GM12892 (cell line): ENCODE results near the gene RXRA. TPM values are rescaled to one million over a fixed set of nuclear protein-coding genes. Genes with fewer than 3 reads are reported as not detected.

Experiments used
- DNase-seq: peaks from one replicate; pipeline ENCODE4 v3.0.0; 2011; ENCODE audit not compliant: insufficient read length
- FAIRE-seq: peaks from 2 replicates; lab custom pipeline; 2011; peaks lifted over from hg19 to GRCh38; lab: Jason Lieb, UNC
- POLR2A ChIP-seq: IDR thresholded peaks from 2 replicates; pipeline ENCODE4 v1.6.1; 2011; ENCODE audit warnings: low read depth, low read length, control low read depth
- POLR2AphosphoS5 ChIP-seq: IDR thresholded peaks from 2 replicates; pipeline ENCODE4 v1.6.1; 2011; ENCODE audit warnings: low read depth, low read length, control low read depth
- TAF1 ChIP-seq: IDR thresholded peaks from 2 replicates; pipeline ENCODE4 v1.6.1; 2011; ENCODE audit warnings: low read depth, mild to moderate bottlenecking, control low read depth, low read length, borderline replicate concordance
- polyA plus RNA-seq: library from polyadenylated mRNA; unstranded; fragments of >200 nt; gene quantifications from one replicate; pipeline ENCODE4 v1.2.1, GENCODE V29; 2012; ENCODE audit warnings: missing spikeins, inconsistent platforms; ENCODE audit not compliant: missing spikeins

Gene RXRA
- polyA plus RNA-seq: 19.7 TPM

DNA sequence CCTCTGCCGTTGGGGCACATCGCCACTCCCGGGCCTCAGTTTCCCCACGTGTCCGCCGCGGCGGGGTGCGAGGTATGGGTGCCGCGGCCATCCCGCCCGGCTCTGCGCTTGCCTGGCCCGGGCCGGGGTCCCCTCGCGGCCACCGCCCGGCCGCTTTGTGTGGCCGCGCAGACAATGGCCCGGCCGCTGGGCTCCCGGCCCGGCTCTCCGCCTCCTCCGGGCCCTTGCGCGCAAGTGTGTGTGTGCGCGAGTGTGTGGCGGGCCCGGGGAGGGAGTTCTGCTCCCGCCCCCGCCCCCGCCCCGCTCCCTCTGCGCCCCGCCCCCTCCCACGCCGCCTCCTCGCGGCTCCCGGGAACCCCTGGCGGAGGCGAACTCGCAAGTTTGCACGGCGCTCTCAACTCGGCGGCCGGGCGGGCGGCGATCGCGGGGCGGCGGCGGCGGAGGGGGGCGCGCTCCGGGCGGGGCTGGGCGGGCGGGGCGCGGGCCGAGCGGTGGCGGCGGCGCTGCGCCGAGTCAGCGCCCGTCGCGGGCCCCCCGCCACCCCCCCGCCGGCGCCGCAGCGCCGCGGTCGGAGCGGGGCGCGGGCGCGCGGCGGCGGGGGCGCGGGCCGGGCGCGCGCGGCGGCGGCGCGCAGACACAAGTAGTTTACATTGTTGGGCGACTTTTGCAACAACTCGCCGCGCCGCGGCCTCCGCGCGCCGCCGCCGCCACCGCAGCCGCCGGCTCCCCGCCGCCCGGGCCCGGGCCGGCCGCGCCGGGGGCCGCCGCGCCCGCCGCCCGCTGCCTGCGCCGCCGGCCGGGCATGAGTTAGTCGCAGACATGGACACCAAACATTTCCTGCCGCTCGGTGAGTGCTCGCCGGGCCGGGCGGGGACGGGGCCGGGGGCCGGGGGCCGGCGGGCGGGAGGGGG, at the start of gene RXRA:
TSS of gene RXRA (plus strand) at position 643 of the 911 bp plus-strand sequence. CDS start at position 820, 177 bp downstream.
- FAIRE-seq (no peak), DNase-seq (peak; percentile 75)
- TF ChIP-seq POLR2A (no peak), POLR2AphosphoS5 (no peak), TAF1 (no peak)

DNA sequence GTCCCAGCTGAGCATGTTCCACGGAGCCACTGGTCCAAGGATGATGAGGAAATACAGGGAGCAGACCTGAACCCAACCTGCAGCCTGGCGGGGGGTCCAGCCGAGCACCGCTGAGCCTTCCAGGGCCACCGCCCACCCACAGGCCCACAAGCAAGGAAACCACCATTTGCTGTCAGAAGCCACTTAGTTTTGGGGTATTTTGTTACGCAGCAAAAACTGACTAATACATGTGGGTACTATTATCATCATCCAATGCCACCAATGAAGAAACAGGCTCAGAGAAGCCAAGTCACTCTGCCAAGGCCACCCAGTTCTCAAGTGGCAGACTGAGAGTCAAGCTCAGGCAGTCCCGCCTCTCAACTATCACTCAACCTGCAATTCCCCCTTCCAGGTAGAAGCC, 48.0 kb upstream of the RXRA start:
- FAIRE-seq: no peak
- no peak for TF ChIP-seq POLR2A
- no peak for TF ChIP-seq TAF1
- TF ChIP-seq POLR2AphosphoS5: no peak

DNA sequence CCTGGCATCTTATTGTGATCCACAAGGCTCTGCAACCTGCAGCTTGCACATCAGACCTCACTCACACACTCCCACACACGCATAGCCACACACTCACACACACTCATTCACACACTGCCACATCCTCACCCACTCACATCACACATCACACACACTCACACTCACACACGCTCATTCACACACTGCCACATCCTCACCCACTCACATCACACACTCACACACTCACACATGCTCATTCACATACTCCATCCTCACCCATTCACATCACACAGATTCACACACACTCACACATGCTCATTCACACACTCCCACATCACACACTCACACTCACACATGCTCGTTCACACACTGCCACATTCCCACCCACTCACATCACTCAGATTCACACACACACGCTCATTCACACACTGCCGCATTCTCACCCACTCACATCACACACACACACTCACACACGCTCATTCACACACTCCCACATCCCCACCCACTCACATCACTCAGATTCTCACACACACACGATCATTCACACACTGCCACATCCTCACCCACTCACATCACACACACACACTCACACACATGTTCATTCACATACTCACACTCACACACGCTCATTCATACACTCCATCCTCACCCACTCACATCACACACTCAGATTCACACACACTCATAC, 47.1 kb upstream of the RXRA start:
- no peak for FAIRE-seq
- DNase-seq: no peak
- TF ChIP-seq TAF1 (no peak), POLR2AphosphoS5 (no peak), POLR2A (no peak)

More for the DNA sequence above, 48.0 kb upstream of the RXRA start:
- DNase-seq: no peak

DNA sequence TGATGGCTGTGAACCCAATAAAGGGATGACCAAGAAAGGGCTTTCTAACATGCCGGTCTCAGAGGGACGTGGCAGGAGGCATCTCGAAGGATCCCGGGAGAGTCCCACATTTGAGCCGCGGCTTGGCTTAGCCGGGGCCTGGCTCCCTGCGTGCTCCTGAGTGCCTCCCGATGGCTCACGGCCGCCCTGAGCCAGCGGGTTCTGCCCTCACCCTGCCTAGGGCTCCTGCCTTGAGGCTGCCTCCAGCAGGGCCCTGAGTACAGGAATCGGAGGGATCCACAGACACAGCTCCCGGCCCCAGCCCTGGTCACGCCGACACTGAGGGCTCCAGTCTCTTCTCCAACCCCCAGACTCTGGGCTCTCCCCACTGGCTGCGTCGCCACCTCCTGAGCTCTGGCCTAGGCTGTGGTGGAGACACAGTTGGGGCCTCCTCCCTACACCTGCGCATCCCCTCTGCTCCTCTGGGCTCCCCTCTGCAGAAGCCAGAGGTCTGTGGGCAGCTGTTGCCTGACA, 44.1 kb upstream of the RXRA start:
- FAIRE-seq (no peak), DNase-seq (no peak)
- no peak for TF ChIP-seq POLR2AphosphoS5
- TF ChIP-seq TAF1: no peak
- TF ChIP-seq POLR2A: no peak

DNA sequence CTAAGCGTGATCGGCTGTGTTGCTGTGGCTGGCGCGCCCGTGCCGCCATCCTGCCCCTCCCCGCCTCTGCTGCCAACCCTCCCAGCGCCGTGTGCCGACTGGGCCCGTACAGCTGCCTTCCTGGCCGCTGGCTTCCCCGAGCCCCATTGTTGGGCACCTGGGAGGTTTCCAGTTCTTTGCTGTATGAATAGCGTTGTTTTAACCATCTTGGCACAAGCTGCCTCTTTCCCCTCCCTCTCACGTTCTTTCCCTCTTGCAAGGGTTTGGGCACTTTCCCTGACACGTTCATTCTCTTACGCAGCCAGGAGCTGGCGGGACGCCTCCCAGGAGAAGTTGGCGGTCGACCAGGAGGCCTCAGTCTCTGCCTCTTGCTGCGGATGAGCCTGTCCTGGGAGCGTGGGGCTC, 43.1 kb upstream of the RXRA start:
- DNase-seq: no peak
- TF ChIP-seq TAF1 (no peak), POLR2A (no peak)
- FAIRE-seq: no peak

DNA sequence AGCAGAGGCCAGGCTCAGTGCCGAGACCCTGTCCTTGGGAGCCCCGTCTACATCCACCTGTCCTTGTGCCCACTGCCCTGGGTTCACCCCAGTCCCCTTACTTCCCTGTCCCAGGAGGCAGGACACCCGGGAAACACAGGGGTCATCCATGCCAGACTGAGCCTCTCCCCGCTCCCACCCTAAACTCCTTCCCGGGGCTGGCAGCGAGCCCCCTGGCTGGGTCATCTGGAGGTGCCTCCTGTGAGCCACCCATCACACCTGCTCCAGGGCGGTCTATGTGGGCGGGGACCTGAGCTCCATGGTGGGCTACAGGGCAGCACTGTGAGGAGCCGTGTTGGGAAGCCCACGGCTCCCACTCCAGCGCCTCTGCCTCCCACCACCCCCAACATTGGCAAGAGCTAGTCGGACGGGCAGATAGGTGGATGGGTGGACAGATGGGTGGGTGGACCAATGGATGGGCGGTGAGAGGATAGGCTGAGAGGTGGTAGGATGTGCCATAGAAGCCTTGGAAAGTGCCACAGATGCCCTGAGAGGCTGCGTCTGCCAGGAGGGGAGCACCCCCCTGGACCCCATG, 42.5 kb upstream of the RXRA start:
- no peak for DNase-seq
- TF ChIP-seq POLR2A (no peak), TAF1 (no peak), POLR2AphosphoS5 (no peak)
- FAIRE-seq: no peak

DNA sequence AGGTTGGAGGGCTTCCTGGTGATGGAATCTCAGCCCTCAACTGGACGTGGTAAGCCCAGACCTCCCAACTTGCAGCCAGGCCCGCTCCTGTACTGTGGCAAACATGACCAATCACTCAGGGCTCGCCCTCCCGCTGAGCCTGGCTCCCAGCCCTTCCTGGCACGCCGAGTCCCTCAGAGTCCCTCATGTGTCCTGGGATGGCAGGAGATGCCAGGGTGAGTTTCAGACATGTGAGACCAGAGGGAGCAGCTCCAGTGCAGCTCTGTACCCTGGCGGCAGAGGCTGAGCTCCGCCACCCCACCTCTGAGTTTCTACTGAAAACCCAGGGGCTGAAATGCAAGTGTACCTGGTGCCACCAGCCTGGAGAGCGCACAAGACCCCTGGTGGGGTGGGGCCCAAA, 42.0 kb upstream of the RXRA start:
- FAIRE-seq (no peak), DNase-seq (no peak)

DNA sequence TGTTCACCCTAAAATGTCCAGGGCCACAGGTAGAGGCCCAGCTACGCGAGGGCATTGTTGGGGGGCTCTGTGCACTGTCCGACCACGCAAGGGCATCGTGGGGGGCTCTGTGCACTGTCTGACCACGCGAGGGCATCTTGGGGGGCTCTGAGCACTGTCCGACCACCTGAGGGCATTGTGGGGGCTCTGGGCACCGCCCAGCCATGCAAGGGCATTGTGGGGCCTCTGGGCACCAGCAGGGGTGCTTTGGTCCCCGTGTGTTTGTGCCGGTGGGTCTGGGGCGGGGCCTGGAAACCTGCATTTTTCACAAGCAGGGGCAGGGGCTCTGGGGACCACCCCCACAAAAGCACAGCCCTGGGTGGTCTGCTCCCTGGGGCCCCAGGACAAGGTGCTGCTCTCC, 41.5 kb upstream of the RXRA start:
- FAIRE-seq: no peak
- TF ChIP-seq POLR2A (no peak), TAF1 (no peak), POLR2AphosphoS5 (no peak)

More for the DNA sequence above, 42.0 kb upstream of the RXRA start:
- TF ChIP-seq POLR2AphosphoS5 (no peak), POLR2A (no peak), TAF1 (no peak)

DNA sequence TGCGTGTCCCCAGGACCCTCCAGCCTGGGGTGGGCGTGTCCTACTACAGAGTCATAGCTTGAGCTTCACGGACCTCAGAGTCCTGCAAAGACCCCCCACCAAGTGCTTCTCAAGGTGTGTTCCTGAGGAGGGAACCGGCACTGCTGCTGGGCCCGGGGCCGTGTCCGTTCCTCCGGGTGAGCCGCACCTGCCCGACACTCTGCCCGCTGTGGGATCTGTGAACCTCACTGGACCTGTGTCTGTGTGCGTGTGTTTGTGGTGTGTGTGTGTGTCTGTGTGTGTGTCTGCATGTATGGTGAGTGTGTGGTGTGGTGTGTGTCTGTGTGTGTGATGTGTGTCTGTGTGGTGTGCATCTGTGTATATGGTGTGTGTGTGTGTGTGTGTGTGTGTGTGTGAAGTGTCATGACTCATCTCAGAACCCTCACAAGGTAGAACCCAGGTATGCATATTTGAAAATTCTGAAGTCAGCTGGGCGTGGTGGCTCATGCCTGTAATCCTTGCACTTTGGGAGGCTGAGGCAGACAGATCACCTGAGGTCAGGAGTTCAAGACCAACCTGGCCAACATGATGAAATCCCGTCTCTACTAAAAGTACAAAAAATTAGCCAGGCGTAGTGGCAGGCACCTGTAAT, 40.9 kb upstream of the RXRA start:
- DNase-seq: no peak
- no peak for TF ChIP-seq POLR2AphosphoS5
- no peak for TF ChIP-seq TAF1
- no peak for TF ChIP-seq POLR2A
- no peak for FAIRE-seq

More for the DNA sequence above, 41.5 kb upstream of the RXRA start:
- DNase-seq: no peak

DNA sequence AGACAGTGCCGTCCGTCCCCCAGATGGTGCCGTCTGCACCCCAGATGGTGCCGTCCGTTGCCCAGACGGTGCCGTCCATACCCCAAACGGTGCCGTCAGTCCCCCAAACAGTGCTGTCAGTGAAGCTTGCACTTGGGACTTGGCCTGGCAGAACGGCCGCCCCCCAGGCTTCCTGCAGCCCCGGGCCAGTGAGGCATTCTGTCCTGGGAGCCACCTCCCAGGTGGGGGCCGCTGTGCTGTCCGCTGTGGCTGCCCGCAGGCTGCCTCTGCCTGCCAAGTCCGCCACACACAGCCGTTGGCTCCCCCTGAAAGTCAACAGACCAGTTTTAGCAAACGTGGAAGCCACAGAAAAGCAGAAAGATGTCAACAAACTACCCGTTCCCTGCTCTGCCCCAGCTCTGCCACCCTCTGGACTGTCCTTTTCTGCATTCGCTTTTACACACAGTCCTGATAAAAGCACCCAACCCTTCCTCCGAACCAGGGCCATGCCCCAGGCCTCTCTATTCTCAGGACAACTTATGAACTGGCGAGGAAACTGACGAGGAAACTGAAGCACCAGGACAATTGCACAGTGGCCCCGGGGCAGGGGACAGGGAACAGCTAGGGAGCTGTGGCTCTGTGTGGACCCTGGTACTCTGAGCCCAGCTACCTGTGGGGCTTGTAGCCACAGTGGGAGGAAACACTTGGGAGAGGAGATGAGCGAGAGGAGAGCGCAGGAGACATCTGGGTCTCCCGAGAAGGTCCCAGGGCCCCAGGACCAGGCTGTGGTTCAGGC, 39.6 kb upstream of the RXRA start:
- FAIRE-seq (no peak), DNase-seq (no peak)
- TF ChIP-seq POLR2AphosphoS5: no peak
- TF ChIP-seq POLR2A: no peak
- TF ChIP-seq TAF1: no peak
